Putamen (tissue), 1 donor: ENCODE measurements around the gene TMC2.
"Not testable (repeated sequence)": the region's sequence is repeated elsewhere in the genome, so short reads cannot be mapped to it uniquely, and the experiment has no call there.

Experiments used
- DNase-seq: peaks from one replicate; pipeline ENCODE4 v3.0.0-alpha.2; 2016; ENCODE audit warnings: low spot score

The TMC2 gene

DNA sequence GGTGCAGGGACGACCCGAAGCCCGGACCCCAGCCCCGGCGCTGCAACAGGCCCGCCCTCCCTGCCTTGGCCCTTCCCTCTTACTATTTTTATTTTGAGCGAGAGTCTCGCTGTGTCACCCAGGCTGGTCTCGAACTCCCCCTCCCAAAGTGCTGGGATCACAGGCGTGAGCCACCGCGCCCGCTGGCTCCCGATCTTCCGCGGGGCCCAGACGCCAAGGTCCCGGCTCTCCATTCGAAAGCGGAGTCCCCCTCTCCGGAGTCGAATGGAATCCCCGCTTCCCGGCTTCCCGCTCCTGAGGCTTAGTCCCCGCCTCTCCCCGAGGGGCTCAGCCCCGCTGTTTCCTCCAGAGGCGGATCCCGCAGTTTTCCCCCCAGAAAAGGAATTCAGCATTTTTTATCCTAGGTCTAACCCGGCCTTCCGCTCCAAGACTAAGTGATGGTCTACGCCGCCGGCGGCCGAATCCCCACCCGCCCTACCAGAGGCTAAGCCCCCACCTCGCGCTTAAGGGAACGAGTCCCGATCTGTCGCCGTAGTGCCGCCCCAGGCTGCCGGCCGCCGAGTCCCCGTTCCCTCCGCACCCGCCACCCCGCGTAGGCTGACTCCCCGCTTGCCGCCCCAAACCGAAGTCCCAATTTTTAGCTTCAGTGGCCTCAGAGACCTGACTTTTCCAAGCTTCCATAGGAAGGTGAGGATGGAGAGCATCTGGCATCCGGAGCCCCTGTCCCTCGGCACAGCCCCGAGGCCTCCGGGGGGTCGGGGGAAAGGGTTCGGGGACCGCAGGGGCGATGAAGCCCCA, 11.5 kb upstream of the TMC2 start:
- DNase-seq = peak; percentile 47

DNA sequence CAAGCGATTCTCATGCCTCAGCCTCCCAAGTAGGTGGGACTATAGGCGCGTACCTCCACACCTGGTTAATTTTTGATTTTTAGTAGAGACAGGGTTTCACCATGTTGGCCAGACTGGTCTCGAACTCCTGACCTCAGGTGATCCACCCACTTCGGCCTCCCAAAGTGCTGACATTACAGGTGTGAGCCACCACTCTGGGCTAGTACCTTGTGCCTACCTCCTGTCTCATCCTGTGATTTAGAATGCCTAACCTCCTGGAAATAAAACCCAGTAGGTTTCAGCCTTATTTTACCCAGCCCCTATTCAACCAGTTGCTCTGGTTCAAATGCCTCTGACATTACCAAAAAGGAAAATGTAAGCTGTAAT, 10.2 kb upstream of the TMC2 start:
- not testable (repeated sequence) for DNase-seq

DNA sequence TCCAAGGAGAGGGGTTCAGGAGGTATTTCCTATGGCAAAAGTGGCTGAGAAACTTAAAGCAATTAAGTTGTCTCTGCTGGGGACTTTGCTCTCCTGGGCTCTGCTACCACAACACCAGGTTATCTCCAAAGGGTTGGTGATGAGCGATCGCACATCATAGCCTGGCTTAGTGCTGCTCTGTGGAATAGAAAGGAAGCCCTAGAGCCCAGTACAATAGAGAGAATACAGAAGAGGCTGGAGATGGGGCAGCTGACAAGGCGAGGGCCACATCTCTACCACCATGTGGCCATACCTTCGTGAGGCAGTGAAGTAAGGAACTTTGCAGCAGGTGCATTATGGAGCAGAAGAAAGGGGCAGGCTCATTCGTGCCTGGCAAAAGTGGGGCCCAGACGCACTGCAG, 8.6 kb upstream of the TMC2 start:
- DNase-seq = no peak

DNA sequence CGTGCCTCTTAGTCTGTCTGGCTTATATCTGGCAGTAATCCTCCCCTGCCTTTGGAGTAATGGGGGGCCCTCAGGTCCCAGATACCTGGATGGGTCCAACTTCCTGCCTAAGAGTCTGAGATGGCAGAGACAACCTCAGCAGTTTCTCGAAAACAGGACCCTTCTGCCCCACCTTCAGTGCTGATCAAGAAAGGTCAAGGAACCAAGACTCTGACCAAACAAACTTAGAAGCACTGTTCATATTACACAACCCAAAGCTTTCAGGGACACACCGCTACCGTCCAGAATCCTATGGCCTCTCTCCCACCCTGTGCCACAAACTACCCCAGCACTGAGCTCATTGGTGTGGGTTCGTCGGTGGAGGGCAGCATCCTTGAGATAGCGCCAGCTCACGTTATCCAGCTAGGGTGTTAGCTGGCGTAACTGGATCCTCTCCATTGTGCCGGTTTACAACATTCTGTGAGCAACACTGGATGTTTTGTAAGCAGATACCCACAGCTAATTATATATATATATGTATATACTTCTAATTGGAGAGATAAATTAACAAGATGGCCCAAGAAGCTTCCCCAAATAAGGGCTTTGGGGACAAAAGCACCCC, 7.6 kb upstream of the TMC2 start:
- no peak for DNase-seq

DNA sequence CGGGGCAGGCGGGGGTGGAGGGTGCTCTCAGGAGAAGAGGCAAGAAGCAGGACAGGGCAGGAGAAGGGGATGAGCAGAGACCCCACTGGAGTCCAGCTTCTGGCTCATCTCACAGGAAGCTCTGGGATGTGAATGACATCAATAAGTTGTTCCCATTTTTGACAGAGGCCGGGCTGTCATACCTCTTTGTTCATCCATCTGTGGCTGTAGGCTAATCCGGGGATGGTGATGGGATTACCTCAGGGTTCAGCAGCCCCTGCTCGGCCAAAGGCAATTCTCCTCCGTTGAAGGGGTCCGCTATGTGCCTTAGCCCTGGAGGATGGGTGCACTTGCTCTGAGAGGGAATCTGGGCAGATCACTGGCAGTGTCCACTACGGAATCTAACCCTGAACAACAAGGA, 3.3 kb upstream of the TMC2 start:
- DNase-seq = no peak

DNA sequence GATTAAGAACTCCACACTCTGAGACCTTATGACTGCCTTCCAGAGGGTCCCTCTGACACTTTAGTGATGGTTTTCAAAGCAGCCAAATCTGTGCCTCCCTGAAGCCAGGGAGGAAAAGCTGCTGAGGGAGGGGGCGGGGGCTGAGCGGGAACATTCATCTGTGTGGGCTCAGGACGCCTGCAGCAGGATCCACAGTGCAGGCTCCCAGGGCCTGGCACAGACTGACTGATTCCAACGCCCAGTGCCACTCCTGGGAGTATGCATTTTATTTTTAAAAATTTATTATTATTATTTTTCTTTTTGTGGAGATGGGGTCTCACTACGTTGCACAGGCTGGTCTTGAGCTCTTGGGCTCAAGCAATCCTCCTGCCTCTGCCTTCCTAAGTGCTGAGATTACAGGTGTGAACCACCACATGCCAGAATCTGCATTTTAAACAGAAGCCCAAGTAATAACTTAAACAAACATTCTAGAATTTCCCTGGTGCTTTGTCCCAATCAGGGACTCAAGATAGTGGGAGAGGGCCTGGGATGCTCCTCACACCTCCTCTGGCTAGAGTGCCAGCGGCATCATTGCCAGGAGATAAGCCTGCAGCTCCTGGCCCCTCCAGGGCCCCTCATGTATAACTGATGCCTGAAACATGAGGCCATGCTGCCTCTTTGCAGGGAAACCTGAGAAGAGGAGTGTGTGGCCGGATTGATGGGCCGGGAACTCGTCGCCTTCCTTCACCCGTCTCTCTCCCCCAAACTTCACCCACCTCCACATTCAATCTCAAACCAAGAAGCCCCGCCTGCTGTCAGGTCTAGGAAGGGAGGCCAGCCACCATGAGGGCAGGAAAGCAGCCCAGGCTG, 438 bp upstream of the TMC2 start:
- DNase-seq = no peak

DNA sequence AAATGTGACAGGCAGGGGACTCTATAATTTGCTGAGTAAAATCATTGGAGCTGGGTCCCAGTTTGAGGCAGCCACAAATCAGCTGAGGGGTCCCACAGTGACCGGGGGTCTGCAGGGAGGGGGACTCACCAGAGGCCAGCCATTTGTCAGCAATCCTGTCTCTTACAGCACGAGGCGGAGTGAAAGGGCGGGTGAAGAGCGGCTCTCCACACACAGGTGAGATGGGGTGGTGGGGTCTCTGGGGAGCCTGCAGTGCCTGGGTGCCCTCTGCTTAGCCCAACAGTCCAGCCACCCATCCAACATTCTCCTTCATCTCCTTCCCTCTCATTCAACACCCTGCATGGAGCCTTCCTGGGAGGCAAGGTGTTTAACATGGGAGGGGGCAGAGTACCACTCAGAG, 728 bp downstream of the TMC2 start:
- no peak for DNase-seq

DNA sequence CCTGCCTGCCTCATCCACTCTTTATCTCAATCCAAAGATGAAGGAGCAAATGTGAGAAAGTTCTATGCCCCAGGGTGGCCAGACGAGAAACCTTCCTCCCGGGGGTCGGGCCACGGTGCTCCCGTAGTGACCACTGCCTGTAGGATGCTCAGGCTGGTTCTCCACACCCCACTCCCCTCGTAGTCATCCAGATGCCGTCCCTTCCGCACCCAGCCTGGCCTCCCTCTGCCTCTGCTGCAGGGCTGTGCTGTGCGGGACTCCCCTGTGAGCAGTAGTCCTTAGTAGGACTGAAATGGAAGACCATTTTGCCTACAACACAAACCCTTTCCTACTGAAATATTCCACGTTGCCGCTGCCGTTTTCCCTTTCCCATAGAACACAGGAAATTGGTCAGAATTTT, 2.0 kb downstream of the TMC2 start:
- DNase-seq = no peak

DNA sequence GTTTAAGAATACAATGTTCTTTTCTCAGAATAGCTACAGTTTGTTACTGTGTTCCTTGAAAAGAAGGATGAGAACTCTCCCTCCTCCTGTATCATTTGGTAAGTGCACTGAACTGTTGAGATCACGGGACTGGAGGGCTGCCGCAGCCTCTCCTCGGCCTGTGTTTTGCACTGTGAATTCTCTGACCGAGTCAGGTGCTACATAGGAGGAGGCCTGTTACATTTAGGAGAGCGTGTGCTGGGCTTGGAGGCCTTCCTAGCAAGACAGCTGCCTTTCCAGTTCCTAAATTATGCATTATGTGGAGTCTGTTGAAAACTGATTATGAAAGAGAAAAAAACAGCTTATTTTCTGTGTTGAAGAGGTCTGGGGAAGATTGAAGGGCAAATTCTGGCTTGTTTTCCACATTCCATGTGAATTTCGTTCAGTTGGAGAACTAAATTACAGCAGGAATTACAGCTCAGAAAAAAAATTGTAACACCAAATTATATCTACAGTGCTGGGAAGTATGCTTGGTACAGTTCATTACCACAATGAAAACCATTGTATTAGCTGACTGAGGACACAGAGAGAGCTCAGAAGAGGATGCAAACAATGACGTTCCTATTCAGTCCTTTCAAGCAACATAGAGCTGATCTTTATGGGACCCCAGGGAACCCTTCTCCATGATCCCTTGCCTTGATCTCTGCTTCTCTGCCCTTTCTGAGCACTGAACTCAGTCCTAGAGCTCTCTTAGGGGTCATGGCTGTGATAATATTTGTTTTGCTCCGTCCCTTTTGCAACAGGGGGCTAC, 2.8 kb downstream of the TMC2 start:
- DNase-seq = peak; percentile 73

DNA sequence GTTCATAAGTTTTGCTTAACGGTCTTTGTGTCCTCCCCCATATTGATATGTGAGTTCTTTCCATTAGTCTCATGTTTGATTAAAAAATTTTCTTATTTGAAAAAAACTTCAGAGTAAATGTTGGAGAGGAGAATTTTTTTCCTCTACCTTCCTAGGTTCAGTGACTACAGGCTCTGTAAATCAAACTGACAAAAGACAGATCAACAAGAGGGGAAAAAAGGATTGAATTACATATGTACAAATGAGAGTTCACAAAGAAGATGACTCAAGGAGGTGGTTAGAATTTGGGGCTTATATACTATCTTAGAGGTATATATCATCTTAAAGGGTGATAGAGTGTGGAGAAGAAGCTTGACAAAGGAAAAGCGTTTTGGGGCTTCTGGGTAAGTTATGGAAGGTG, 5.6 kb downstream of the TMC2 start:
- no peak for DNase-seq

DNA sequence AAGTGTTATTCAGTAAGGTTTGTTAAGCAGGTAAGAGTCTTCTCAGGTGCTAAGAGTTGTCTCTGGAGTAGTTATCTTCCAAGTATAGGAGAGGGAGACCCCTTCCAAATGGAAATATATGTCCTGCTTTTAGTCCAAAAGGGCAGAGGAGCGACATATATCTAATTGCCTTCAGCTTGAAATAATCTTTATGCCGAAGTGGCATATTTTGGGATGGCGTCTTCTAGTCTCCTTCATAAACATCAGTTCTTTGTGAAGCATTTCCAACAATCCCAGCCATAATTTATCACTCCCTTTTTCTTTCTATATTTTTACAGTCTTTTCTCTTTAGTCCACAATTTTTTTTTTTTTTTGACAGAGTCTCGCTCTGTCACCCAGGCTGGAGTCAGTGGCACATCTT, 6.0 kb downstream of the TMC2 start:
- DNase-seq = no peak

DNA sequence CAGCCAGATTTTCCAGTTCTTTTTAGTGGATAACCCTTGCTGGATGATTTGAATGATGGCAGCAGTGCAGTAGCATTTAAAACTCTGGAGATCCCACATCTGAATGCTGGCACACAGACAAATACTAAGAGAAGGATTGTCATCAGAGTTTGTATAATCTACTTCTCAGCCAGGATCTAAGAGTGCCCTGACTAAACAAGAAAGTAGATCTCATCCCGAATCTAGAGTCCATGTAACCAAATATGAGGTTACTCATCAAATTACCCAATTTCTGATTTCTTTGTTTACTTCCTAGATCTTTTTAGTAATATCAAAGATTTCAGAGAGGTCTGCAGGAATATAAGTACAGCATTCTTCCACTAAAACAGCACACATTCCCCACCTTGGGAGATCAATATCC, 7.8 kb downstream of the TMC2 start:
- no peak for DNase-seq

DNA sequence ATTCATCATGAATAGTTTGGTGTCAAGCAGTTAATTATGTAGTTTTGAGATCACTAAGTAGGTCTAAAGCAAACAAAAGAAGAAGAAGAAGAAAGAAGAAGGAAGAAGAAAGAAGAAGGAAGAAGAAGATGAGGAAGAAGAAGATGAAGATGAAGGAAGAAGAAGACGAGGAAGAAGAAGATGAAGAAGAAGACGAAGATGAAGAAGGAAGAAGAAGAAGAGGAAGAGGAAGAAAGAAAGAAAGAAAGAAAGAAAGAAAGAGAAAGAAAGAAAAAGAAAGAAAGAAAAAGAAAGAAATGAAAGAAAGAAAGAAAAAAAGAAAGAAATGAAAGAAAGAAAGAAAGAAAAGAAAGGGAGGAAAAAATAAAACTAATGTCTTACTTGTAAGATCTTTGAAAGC, 9.2 kb downstream of the TMC2 start:
- no peak for DNase-seq

DNA sequence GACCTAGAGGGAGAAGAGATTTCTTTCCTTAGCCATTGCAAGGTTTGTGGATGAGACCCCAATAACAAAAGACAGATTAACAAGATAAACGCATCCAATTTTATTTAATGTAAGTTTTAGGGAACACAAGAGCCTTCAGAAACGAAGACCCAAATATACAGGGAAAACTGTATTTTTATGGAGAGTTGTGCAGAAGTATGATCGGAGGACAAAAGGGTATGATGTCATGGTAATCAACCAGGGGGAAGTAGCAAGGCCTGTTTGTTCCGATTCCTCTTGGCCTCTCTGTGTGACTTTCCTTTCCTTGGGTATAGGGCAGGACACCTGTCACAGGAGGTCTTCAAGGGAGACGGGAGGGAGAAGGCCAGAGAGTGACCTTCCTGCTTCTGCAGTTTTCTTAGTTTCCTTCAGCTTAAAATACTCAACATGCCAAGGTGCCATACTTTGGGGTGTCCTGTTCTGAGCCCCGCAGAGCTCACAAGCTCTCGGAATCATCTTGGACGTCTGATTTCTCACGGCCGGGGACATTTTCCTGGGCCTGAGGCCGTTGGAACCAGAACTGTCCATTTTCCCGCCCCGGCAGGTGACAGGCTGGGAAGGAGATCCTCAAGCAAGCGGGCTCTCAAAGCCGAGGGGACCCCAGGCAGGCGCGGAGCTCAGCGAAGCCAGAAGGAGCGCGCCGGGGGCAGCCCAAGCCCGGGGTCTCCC, 21.7 kb downstream of the TMC2 start:
- DNase-seq = no peak

DNA sequence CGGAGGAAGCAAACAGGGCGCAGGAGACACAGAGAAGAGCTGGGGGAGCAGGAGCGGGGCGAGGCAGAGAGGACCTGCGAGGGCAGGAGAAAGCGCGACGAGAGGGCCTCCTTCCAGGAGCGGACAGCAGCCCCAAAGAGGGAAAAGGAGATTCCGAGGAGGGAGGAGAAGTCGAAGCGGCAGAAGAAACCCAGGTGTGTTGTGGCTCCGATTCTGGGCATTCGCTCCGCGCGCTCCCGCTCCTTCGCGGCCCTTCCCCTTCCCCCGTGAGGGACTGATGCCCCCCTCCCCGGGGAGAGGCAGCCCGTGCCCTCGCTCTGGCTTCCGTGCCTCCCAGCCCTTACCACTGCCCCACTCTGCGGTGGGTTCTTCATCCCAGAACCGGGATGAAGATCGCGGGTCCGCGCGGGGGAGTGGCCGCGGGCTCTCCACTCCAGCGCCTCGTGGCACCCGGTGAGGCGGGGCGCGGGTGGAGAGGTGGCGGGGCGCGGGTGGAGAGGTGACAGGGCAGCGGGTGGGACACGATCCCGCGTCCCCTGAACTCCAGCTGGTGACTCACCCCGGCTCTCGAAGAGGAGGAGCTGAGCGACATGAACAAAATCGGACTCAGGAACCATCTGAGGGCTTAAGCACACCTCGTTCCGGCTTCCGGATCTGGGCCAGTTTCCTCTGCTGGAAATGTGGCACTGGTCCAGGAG, 22.4 kb downstream of the TMC2 start:
- no peak for DNase-seq

DNA sequence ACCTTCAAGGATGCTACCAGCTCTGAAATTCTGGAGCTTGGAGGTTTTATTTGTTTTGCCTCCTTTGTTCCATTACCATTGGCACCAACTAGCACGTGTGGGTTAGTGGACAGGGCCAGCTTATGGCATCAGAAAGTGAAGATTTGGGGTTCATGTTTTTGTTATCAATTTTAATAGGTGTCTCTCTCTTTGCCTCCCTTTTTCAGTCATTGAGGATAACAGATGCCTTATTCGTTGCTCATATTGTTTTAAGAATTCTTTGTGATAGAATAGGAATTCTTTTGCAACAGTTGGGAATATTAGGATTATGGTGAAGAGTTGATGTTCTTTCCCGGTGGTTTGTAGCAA, 22.9 kb downstream of the TMC2 start:
- no peak for DNase-seq

DNA sequence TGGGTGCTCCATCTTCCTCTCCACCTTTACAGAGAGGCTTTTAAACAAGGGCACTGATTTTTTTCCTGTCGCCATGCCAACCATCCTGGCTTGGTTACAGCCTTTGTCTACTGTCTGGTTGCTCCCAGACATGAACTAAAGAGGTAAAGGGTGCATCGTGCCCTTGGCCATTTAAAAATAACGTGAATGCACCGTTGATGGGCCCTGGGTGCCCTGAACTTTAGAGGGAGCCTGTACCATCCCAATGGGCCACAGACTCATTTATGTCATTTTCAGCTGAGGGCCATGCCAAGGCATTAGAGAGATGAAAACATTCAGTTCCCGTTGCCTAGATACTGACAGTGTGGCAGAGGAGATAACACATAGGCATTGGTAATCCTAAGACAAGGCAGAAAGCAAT, 23.3 kb downstream of the TMC2 start:
- no peak for DNase-seq

DNA sequence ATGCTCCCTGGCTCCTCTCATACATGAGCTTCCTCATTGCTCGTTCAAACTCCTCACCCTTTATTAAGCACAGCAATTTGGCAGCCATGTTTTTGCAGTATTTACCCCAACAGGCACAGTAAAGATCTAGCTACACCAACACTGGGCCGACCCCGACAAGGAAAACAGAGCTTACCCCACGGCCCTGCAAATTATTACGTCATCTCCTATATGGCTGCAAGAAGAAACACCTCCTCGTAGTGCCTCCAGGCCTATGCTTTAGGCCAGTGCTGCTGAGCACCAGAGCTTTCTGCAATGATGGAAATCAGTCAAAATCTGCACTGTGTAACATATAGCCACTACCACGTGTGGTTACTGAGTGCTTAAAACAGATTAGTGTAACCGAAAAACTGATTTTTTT, 26.7 kb downstream of the TMC2 start:
- no peak for DNase-seq

DNA sequence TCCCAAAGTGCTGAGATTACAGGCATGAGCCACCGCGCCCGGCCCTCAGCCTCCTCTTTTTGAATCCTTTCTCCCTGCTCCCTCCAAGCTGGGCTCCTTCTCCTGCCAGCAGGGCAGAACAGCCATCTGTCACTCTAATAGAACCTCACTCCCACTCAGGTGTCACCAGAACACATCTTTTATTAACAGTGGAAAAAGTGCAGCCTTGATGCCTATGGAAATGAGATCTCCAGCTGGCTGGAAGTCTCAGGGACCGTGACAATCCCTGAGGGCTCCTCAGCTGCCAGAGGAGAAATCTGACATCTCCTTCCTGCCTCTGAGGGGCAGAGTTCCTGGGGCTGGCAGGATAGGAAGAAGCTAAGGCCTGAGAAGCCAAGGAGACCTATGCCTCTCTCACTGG, 28.0 kb downstream of the TMC2 start:
- DNase-seq = no peak

DNA sequence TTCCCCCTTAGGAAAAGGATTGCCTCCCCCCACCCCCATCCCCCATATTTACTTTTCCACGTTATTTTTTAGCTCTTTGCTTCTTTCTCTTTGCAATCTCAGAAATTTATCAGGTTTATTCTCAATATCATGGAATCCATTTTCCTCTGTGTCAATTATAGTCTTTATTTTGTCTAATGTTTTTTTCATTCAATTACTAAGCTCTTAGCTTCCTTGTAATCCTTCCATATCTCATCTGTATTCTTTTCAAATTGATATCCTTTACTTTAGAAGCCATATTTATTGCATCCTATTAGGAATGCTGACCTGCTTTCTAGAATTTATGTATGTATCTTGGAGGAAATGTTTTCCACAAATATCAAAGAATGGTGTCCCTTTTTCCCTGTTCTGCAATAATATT, 39.3 kb downstream of the TMC2 start:
- DNase-seq = no peak

DNA sequence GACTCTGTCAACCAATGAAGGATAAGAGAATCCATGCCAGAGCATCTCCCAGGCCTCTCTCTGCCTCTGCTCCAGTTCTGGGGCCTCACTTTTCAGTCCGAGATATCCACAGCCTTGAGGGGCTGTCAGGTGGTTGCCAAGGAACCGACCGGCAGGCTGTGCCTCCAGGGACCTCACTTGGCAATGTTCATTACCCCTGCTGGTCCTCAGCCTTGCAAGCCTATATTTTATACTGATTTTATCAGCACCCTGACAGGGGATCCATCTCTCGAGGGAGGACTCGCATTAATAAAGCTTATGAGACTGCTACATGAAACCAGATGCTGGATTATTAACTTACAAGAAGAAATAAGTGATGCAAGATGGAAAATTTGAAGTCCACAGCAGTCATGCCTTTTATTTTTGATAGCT, 39.9 kb downstream of the TMC2 start:
- no peak for DNase-seq
